Measurements from ENCODE around the gene TCF12.

Gene TCF12

DNA sequence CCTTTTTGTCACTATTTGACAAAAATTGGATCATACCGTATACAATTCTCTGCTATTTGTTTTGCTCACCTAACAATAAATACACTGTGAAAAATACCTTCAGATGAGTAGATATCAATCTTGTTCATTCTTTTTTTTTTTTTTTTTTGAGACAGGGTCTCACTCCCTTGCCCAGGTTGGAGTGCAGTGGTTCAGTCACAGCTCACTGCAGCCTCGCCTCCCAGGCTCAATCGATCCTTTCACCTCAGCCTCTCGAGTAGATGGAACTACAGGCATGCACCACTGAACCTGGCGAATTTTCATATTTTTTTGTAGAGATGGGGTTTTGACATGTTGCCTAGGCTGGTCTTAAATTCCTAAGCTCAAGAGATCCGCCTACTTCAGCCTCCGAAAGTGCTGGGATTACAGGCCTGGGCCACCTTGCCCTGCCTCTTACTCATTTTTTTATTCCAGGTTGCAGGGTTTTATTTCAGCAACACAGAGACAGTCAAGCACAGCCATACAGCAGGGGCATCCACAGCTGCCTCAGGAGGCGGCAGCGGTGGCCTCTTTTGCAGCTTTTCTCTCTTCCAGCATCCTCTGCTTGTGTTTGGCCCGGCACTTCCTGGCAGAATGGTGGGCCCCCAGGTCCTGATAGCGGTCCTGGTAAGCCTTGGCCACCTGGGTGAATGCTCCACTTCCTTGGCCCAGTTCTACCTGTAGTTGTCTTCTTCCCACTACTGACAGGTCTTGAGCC lies 406.7 kb downstream of the TCF12 start:
- no peak for DNase-seq

DNA sequence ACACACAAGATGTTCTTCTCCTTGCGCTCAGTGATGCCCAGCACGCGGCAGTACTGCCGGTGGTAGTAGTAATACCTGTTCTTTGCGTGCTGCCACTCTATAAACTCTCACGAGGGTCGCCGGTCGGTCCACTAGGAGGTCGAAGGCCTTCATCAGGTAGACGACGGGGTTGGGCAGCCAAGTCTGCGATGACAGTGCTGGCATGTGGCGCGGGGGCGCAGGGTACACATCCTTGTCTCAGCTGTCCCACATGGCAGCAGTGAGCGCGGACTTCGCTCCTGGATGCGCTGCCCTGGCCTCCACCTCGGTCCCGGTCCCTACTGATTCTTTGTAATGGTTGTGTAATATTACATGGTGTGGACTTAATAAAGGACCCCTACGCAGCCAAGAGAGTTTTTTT lies 407.8 kb downstream of the TCF12 start:
- DNase-seq = no peak

DNA sequence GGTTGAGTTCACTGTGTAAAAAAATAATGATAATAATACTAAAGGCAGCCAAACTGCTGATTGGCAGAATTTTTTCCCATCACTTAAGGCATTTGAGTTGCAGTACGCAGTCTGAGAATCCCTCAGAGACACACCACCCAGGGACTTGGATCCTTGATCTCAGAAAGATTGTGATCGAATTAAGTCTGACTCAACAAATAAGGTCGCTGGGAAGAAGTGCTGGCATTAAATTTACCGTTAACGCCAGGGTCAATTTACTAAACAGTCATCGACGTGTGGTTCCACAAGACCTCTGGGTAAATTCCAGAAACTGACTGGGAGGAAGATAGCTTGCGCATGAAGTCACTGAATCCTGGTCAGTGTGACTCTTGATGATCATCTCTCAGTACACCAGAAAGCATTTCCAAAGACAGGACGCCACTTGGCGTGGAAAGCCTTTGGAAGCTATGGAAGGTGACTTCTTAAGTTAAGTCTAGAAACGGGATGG lies 409.6 kb downstream of the TCF12 start:
- DNase-seq = no peak

DNA sequence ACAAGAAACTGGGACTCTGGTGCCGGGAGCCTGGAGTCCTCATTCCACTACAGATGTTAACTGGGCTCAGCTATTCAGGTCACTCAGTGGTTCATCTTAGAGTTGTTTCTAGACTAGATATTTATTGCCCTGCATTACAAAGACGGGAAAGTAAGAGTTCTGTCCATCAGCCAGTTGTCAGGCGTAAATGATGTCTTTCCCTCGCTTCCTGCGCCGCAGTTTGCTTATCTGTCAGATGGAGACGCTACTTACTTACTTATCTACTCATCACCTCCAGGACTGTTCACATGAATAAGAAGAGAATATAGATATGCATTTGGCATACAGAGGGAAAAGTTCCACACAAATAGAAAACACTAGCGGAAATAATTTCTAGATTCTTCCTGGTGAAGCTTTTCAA lies 410.0 kb downstream of the TCF12 start:
- DNase-seq = no peak

DNA sequence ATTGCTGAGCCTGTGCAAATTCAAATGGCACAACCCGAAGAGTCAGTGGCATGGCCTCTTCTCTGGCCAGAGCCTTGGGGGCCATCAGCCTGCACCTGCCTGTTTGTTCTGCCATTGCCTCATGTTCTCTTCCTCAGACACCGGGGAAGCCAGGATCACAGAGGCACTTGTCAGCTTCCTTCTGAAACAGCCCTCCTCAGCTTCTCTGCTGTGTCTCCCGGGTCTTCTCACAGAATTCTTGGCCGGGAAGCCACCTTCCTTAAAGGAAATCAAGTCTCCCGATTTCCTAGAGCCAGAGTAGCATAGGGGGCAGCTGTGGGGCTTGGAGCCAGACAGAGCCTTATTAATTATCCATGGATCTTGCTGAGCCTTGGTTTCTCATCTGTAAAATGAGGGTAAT lies 410.5 kb downstream of the TCF12 start:
- DNase-seq = no peak

DNA sequence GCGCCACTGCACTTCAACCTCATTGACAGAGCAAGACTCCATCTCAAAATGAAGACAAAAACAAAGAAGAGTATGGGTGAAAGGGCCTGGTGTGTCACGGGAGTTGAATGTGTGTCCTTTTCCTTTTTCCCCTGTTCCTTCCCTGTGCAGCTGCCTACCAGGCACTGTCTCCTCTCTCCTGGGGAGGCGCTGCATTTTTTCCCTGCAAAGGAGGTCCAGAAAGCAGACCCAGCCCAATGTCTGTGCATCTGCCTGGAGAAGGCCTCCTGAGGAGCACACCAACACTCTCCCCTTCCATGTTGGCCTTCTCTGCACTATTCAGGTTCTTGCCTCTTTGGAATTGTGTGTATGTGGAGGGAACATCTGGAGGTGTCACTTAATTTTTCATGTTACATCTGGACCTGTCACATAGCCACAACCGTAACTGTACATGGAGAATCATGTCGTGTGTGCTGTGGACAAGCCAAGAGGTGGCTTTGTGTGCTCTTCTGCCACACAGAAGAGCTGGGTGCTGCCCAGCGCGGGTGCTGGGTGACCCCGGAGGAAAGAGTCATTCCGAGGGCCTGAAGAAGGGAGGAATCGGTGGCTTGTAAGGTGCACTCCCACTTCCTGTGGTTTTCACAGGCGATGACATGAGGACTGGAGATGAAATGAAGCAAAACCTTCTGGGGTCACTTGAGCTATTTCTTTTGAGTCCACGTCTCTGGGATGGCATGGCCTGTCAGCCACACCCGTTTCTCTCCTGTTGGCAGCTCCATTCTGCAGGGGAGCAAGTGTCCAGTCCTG lies 411.3 kb downstream of the TCF12 start:
- DNase-seq = no peak

DNA sequence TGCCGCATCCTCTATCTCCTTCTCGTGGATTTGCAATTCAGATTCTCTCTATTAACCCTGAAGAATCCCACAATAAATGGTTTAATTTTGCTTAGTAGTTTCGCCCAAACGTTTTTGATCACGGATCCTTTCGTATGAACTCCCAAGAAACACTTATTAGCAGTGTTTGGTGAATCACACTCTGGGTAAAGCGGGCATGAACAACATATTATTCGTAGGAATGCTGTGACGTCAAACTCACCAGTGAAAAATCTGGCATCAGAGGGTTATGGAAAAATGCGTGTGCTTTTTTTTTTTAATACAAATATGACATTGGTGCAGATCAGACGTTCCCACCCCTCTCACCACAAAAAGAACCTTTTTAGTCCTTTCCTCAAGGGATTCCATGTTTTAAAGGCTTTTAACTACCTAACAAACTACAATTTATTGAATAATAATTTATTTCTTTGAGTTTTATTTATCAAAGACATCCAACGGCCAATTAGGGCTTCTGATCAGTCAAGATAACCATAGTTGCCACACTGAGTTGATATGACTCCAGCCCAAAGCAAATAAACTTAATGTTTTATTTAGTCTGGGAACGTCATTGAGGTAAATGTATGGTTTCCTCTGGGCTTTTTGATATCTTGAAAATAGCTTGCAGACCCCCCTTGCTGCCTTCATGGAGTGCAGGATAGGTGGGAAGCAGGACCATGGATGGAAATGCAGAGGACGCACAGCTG lies 412.3 kb downstream of the TCF12 start:
- no peak for DNase-seq

DNA sequence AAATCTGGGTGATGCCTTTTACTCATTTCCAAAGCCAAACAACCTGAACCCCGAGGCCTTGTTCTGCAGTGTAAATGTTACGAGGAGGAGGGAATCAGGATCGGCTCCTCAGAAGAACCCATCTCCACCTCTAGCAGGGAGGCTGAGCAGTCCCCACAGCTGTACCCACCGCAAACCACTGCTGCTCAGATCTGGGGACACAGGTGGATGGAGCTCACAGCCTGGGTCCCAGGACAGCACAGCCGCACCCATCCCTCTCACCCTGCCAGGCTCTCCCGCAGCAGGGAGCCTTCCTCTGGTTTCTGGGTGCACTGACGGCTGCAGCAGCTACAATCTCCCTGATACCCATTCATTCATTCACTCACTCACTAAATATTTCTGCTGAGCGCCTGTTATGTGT lies 413.9 kb downstream of the TCF12 start:
- DNase-seq = no peak

DNA sequence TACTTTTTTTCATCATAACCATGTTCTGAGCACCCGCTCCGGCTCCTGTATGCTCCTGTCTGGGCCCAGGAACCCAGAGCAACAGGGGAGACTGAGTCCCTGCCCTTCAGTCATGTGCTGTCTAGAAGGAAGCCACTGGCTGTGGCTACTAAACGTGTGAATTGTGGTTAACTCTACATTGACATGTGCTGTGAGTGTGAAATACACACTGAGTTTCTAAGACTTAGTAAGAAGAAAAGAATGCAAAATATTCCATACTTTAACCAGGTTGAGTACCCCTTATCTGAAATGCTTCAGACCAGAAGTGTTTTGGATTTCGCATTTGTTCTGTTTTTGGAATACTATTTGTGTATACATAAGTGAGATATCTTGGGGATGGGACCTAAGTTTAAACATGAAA lies 415.0 kb downstream of the TCF12 start:
- DNase-seq = no peak

DNA sequence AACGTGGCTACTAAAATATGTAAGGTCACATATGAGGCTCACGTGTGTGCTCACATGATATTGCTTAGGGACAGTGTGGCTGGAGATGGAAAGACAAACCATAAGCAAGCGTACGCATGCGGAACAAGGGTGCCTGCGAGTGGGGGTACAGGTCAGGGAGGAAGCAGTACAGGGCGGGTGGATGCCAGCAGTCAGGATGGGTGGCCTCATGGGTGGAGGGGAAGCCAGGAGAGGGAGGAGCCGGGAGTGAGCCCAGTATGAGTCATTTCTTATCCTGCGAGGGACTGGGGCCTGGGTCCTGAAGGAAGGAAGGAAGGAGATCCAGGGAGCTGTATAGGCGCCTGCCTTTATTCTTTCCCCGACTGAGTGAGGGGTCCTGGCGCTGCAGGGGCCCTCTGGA lies 415.8 kb downstream of the TCF12 start:
- DNase-seq = no peak

DNA sequence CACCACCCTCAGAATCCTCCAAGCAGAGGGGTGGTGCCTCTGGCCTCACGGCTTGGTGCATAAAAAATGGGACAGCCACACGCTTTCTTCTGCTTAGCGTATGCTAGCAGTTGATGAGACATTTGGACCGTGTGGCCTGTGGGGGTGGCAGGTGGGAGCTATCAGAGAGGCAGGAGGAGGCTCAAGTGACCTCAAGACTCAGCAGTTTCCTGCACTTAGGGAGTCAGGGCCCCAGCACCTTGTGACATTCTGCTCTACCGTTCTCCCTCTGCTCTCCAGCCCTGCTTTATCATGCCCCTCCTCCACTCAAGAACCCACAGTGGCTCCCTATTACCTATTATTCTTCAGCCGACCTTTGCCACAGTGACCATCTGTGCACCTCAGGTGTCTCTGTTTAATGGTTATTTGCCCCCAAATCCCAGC lies 416.9 kb downstream of the TCF12 start:
- no peak for DNase-seq

DNA sequence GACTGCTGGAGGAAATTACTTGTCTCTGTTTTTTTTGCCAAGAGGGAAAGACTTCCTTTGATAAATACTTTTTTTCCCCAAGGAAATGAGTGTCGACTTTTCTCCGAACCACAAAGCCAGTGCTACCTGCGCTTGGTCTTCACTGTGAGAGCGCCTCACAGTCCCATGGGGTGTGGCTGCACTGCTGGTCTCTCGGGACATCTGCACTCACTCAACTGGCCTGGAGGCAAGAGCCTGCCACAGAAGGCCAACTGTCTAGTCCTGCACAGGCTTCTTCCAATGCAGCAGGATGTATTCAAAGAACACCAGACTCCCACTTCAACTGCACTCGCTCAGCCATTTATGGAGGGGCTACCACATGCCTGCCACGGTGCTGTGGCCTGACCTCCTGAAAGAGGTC lies 417.3 kb downstream of the TCF12 start:
- no peak for DNase-seq

DNA sequence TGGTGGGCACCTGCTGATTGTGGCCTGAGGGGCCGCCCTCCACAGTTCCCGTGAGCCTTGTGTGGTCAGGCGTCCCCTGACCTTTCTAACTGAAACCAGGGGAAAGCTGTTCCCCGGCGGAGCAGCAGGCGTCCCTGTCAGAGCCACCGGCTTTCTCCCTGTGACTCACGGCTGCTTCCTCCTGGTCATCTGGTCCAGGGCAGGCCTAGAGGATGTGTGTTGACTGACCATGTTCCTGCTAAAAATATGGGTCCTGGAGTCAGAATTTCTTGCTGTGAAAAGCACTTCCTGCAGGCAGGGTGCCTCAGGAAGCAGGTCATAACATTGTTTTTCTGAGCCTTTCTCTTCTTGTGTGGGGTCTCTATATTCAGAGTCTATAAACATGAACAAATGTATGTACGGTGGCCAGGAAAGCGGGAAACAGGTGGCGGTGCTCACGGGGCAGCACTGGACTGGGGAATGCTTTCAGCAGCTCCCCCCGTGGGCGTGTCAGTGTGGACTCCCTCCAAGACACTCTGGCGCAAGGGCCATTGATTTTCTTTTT lies 419.5 kb downstream of the TCF12 start:
- DNase-seq = no peak

DNA sequence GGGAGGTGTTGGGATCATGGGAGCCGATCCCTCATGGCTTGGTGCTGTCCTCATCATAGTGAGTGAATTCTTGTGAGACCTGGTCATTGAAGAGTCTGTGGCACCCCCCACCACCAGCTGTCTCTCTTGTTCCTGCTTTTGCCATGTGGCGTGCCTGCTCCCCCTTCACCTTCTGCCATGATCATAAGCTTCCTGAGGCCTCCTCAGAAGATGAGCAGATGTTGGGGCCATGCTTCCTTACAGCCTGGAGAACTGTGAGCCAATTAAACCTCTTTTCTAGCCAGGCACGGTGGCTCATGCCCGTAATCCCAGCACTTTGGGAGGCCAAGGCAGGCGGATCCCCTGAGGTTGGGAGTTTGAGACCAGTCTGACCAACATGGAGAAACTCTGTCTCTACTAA lies 420.9 kb downstream of the TCF12 start:
- DNase-seq = no peak
